GM12801 (cell line): ENCODE measurements around the gene SYT2.
A peak's percentile ranks its signal among the peaks of the same experiment; 100 is the strongest.

Experiments
- TF ChIP-seq, protein P1 (sequence below): IDR thresholded peaks from one replicate; pipeline ENCODE4 v1.5.1; 2011; ENCODE audit warnings: control low read depth; ENCODE audit not compliant: insufficient read length; ENCODE audit errors: extremely low read depth

The SYT2 gene

DNA sequence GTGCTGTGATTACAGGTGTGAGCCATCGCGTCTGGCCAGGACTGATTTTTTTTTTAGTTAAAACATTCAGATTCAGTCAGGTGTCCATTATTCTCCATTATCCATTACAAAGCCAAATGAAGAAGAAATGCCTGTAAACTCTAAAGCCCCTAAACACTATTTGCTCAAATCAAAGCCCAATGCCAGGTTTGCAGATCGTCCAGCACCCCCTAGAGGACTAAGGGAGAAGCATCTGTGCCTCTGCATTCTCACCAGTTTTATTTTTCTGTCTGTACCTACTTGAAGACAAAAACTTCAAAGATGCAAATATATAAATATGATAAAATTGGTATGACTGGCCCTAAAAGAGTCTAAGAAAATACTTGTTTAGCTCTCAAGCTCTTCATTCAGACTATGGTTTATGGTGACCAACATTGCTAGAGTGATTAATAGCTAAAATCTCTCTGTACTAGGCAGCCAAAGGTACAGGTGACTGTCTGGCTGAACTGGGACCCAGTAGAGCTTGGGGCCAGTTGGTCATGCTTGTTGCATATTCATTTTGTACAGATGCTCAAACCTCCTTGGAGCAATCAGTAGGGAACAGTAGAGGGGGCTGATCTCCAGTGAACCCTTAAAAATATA, 138.4 kb downstream of the SYT2 start:
- TF ChIP-seq, protein P1, sequence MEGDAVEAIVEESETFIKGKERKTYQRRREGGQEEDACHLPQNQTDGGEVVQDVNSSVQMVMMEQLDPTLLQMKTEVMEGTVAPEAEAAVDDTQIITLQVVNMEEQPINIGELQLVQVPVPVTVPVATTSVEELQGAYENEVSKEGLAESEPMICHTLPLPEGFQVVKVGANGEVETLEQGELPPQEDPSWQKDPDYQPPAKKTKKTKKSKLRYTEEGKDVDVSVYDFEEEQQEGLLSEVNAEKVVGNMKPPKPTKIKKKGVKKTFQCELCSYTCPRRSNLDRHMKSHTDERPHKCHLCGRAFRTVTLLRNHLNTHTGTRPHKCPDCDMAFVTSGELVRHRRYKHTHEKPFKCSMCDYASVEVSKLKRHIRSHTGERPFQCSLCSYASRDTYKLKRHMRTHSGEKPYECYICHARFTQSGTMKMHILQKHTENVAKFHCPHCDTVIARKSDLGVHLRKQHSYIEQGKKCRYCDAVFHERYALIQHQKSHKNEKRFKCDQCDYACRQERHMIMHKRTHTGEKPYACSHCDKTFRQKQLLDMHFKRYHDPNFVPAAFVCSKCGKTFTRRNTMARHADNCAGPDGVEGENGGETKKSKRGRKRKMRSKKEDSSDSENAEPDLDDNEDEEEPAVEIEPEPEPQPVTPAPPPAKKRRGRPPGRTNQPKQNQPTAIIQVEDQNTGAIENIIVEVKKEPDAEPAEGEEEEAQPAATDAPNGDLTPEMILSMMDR = peak; percentile 47

DNA sequence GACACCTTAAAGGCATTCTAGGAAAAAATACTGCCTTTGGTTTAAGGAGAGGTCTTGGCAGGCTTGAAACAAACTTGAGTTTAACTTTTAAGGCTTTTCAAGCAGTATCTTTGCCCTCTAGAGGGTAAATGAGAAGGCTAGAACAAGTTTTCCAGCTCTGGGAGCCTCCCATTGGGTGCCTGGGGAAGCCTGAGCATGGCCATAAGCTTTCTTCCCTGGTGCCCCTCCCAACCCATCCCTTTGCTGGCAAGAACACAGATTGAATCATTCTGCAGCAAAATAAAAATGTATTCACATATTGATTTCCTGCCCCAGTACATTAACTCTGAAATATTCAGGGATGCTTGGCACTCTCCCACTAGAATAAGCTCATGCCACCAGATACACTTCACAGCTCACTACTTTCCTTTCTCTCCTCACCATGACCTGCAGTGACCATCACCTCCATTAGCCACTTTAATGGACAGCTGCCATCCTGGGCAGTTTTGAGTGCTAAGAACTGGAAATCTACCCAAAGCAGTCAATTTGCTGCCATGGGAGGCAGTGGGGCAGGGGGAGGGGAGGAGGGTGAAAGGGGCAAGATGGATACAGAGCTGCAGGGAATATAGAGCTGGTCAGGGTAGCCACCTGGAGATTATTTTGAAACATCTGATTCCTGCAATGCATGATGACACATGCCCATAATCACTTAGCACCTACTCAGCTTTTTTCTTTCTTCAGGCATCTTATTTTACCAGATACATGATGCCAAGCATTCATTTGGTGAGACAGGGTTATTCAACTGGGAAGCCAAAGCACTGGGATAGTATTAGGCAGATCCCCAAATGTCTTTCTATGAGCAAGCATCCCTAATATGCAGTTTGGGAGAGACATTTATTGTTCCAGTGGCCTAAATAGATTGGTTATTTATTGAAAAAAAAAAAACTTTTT, 140.6 kb downstream of the SYT2 start:
- TF ChIP-seq, protein P1 = no peak

DNA sequence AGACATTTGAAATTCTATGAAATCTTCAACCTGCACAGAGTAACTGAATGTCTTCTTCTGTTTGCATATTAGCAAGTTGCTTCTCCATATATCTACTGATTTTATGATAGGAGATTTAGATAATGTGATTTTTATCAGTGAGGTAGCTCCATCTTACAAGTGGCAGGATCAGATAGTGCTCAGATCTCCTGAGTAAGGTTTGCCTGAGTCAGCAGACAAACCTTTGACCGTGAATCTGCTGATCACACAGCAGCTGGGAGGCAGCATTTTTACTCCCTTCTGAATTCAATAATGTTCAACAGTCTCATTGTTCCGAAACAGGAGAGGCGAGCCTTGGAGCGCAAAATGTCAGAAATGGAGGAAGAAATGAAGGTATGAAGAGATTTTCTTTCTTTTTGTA, 141.4 kb downstream of the SYT2 start:
- TF ChIP-seq, protein P1 = no peak

DNA sequence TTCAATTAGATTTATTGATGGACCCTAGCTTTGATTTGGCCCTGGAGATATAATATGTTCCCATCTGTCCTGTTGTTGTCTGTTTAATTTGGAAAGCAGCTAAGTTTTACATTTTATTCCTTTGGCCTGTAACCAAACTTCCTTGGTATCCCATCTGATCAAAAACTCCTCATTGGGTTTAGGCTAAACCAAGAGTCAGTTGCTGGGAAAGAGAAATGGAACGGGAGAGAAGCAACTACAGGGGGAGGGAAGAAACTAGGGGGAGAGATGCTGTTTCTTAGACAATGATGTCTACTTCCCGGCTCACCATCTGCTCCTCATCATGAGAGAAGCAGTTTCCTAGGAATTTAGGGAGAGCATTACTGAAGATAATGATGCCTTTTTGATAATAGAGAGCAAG, 141.8 kb downstream of the SYT2 start:
- TF ChIP-seq, protein P1 = no peak

DNA sequence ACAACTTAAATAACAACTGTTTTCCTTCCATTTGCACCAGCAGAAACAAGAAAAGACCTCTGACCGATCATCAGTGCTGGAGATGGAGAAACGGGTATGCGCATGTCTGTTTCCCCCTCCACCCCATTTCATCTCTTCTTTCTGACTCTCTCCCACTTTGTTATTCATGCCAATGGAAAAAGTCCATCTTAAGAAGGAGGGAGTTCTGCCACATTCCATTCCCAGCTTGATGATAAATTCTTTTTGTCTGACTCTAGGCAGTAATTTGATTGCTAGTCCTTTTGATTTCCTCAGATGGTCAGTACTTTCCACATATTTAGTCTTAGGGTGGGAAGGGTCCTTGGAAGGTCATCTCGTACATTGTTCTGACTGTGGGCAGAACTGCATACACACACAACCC, 142.5 kb downstream of the SYT2 start:
- TF ChIP-seq, protein P1 = no peak

DNA sequence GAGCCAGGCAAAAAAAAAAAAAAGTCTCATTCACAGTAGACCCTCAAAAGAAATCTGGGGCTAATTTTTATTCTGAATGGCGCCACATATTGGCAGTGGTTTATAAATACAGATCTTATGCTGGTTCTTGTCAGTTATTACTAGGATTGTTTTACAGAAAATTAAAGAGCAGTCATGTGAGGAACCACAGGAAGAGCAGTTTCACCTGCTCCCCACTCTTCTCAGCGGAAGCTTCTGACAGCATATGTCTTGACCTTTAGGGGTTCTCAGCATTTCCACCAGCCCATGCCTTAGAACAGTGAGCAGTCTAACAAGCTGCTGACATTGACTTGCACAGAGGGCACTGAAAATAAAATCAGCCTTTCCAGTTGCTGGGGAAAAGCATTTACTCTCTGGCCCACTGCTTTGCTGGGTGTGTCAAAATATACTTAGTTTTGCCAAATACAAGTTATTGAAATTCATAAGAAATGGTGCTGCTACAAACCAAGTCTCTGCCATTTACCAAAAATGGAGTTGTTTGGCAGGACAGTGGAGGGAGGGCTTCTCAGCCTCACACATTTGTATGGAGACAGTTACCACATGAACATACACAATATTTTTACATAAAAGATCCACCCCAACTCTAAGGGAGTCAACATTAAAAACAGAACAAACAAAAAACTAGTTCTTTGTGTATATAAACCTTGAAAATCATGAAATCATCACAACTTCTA, 144.2 kb downstream of the SYT2 start:
- TF ChIP-seq, protein P1 = no peak

DNA sequence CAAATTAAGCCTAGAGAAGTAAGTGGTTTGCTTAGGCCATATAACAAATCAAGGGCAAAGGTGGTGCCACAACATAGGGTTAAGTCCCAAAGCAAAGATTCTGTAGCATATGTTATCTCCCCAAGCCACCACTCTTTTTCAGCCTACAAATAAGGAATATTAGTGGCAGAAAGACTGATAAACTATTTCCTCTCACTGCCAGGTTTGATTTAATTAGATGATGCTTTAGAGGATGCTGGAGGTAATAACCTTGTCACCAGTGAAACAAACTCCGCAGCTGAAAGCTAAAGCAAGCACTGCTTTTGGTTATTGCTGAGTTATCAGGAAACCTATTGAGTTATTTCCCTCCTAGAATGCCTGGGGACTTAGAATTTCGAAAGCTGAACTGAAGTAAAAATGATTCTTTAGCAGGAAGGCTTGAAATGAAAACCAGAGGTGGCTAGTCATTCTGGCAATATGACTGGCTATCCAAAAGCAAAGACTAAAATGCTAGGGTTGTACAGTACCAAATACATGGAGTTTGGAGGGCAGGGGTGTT, 145.2 kb downstream of the SYT2 start:
- TF ChIP-seq, protein P1 = no peak
